Effector memory CD4-positive, alpha-beta T cell (primary cell): ENCODE results near the gene RSPH10B.
"Not testable (repeated sequence)": the region's sequence is repeated elsewhere in the genome, so short reads cannot be mapped to it uniquely, and the experiment has no call there.

Experiments
- DNase-seq, 3 donors: peaks; one replicate each; pipeline ENCODE4 v3.0.0-alpha.2; 2020
- H3K27ac ChIP-seq: 2 replicates; pipeline ENCODE4 v1.7.0; 2013; ENCODE audit warnings: mild to moderate bottlenecking, low read length, moderate library complexity; ENCODE audit not compliant: insufficient read depth, poor library complexity, severe bottlenecking
- H3K27me3 ChIP-seq: replicated peaks from 2 replicates; pipeline ENCODE4 v1.7.0; 2013; ENCODE audit warnings: mild to moderate bottlenecking, low read length; ENCODE audit not compliant: insufficient read depth, control insufficient read depth, poor library complexity, severe bottlenecking
- H3K36me3 ChIP-seq: 2 replicates; pipeline ENCODE4 v1.7.0; 2013; ENCODE audit warnings: mild to moderate bottlenecking, low read length, moderate library complexity; ENCODE audit not compliant: control insufficient read depth, insufficient read depth
- H3K4me1 ChIP-seq: 2 replicates; pipeline ENCODE4 v1.7.0; 2013; ENCODE audit warnings: low read length, mild to moderate bottlenecking; ENCODE audit not compliant: control insufficient read depth, insufficient read depth, poor library complexity, severe bottlenecking
- H3K4me3 ChIP-seq: 2 replicates; pipeline ENCODE4 v1.7.0; 2013; ENCODE audit warnings: low read length, low read depth, mild to moderate bottlenecking; ENCODE audit not compliant: insufficient read depth, poor library complexity, severe bottlenecking
- H3K9me3 ChIP-seq: 2 replicates; pipeline ENCODE4 v1.7.0; 2013; ENCODE audit warnings: mild to moderate bottlenecking, low read length, moderate library complexity; ENCODE audit not compliant: control insufficient read depth
- total RNA-seq, 3 donors: gene quantifications; one replicate each; lab custom pipeline; 2026; lab: John Stamatoyannopoulos, UW

The RSPH10B gene
- 0 reads per million in 3 donors for total RNA-seq

- DNase-seq, H3K27me3 ChIP-seq, H3K36me3 ChIP-seq, H3K9me3 ChIP-seq, H3K27ac ChIP-seq, H3K4me1 ChIP-seq, H3K4me3 ChIP-seq: not testable (repeated sequence)
Measured at GRCh38 chr7:5970347-5970911, at the start of gene RSPH10B. Gene RSPH10B, minus strand, starts transcription at chr7:5970689. Its CDS starts 3,573 bp downstream, at chr7:5967116.

- Histone ChIP-seq H3K9me3 (no peaks in the 10 kb centered on the region), H3K27me3 (no peaks in the 10 kb centered on the region), H3K4me1 (no peaks in the 10 kb centered on the region), H3K27ac (no peak overlapping the region), H3K36me3 (peaks cover 18% of the 10 kb centered on the region), H3K4me3 (no peak overlapping the region)
- DNase-seq: no peak
Measured at GRCh38 chr7:6016653-6016966, 46.1 kb upstream of the RSPH10B start.

GRCh38 chr7:6015917-6016652 lies 45.6 kb upstream of the RSPH10B start:
- DNase-seq: no peak
- Histone ChIP-seq H3K4me3 (no peak overlapping the region), H3K36me3 (peaks cover 16% of the 10 kb centered on the region), H3K27ac (no peak overlapping the region), H3K27me3 (no peaks in the 10 kb centered on the region), H3K9me3 (no peaks in the 10 kb centered on the region), H3K4me1 (no peaks in the 10 kb centered on the region)

- Histone ChIP-seq H3K4me3 (no peak overlapping the region), H3K27ac (no peak overlapping the region), H3K36me3 (peaks cover 3% of the 10 kb centered on the region), H3K4me1 (peaks cover 4% of the 10 kb centered on the region), H3K9me3 (no peaks in the 10 kb centered on the region), H3K27me3 (no peaks in the 10 kb centered on the region)
- no peak for DNase-seq
Measured at GRCh38 chr7:6012355-6013104, 42.0 kb upstream of the RSPH10B start.

GRCh38 chr7:6011541-6011940 lies 41.1 kb upstream of the RSPH10B start:
- Histone ChIP-seq H3K27ac (no peak overlapping the region), H3K27me3 (no peaks in the 10 kb centered on the region), H3K4me1 (peaks cover 4% of the 10 kb centered on the region), H3K36me3 (no peaks in the 10 kb centered on the region), H3K4me3 (no peak overlapping the region), H3K9me3 (no peaks in the 10 kb centered on the region)
- DNase-seq: no peak

GRCh38 chr7:6010370-6010769 lies 39.9 kb upstream of the RSPH10B start:
- not testable (repeated sequence) for H3K4me1 ChIP-seq, H3K9me3 ChIP-seq, DNase-seq, H3K27ac ChIP-seq, H3K27me3 ChIP-seq, H3K36me3 ChIP-seq, H3K4me3 ChIP-seq

- DNase-seq: peak; percentile 92 to 96 (median 95)
Measured at GRCh38 chr7:6008668-6009611, 38.5 kb upstream of the RSPH10B start, which contains the start of the genes AIMP2 and PMS2. Gene AIMP2, plus strand, starts transcription at chr7:6009272. Its CDS starts 92 bp downstream, at chr7:6009364. Gene PMS2, minus strand, starts transcription at chr7:6009049. Its CDS starts 30 bp downstream, at chr7:6009019.

GRCh38 chr7:6007835-6008590 lies 37.5 kb upstream of the RSPH10B start:
- H3K9me3 ChIP-seq, H3K27me3 ChIP-seq, H3K36me3 ChIP-seq, H3K4me1 ChIP-seq, DNase-seq: not testable (repeated sequence)
- Histone ChIP-seq H3K4me3 (peak overlapping the region; percentile 98), H3K27ac (peak overlapping the region; percentile 88)

More at GRCh38 chr7:6008668-6009611, 38.5 kb upstream of the RSPH10B start, which contains the start of the genes AIMP2 and PMS2:
- H3K36me3 ChIP-seq: peaks cover 6% of the 10 kb centered on the region
- H3K9me3 ChIP-seq: no peaks in the 10 kb centered on the region
- H3K27ac ChIP-seq: peak within 1 kb of the TSS; percentile 88
- peak within 1 kb of the TSS; percentile 98 for H3K4me3 ChIP-seq
- peaks cover 4% of the 10 kb centered on the region for H3K4me1 ChIP-seq
- H3K27me3 ChIP-seq: no peaks in the 10 kb centered on the region

GRCh38 chr7:6007386-6007785 lies 36.9 kb upstream of the RSPH10B start:
- DNase-seq: no peak
- Histone ChIP-seq H3K27me3 (no peaks in the 10 kb centered on the region), H3K27ac (no peak overlapping the region), H3K4me1 (peaks cover 4% of the 10 kb centered on the region), H3K4me3 (no peak overlapping the region), H3K36me3 (peaks cover 14% of the 10 kb centered on the region), H3K9me3 (no peaks in the 10 kb centered on the region)
